SK-N-SH treated with all-trans-retinoic acid at 6 μM for 48 hours (cell line): Measurements from ENCODE around the gene QARS1.

Experiments
- ATAC-seq: fragments of 200-7000 bp; cut with Tn5 transposase; 3 replicates; pipeline ENCODE4 v1.9.1; 2020; ENCODE audit warnings: mild to moderate bottlenecking, moderate library complexity
- BACH2 ChIP-seq: fragments of 250-450 bp; sonication (Bioruptor Pico); IDR thresholded peaks from 2 replicates; pipeline ENCODE4 v1.9.0; 2021; ENCODE audit warnings: mild to moderate bottlenecking, borderline replicate concordance
- CSDC2 ChIP-seq: fragments of 250-450 bp; sonication (Bioruptor Pico); IDR thresholded peaks from 2 replicates; pipeline ENCODE4 v1.5.0; 2020; ENCODE audit warnings: mild to moderate bottlenecking, moderate library complexity
- OSR1 ChIP-seq: fragments of 250-450 bp; sonication (Bioruptor Pico); IDR thresholded peaks from 2 replicates; pipeline ENCODE4 v1.8.0; 2022; ENCODE audit warnings: moderate library complexity, mild to moderate bottlenecking, inconsistent platforms
- RARB ChIP-seq: fragments of 250-450 bp; sonication (Bioruptor Pico); IDR thresholded peaks from 2 replicates; pipeline ENCODE4 v1.8.0; 2021; ENCODE audit warnings: mild to moderate bottlenecking, moderate library complexity
- SNAI2 ChIP-seq: fragments of 250-450 bp; sonication (Bioruptor Pico); IDR thresholded peaks from 2 replicates; pipeline ENCODE4 v1.5.0; 2020; ENCODE audit warnings: mild to moderate bottlenecking, moderate library complexity
- TCF4 ChIP-seq: fragments of 250-450 bp; sonication (Bioruptor Pico); IDR thresholded peaks from 2 replicates; pipeline ENCODE4 v1.8.0; 2021; ENCODE audit warnings: mild to moderate bottlenecking, moderate library complexity, borderline replicate concordance
- TOX ChIP-seq: fragments of 250-450 bp; sonication (Bioruptor Pico); IDR thresholded peaks from 2 replicates; pipeline ENCODE4 v1.8.0; 2021; ENCODE audit warnings: mild to moderate bottlenecking, moderate library complexity, borderline replicate concordance
- ZC3H10 ChIP-seq: fragments of 250-450 bp; sonication (Bioruptor Pico); IDR thresholded peaks from 2 replicates; pipeline ENCODE4 v1.5.1; 2021; ENCODE audit warnings: mild to moderate bottlenecking, moderate library complexity
- ZFP30 ChIP-seq: fragments of 450-650 bp; formaldehyde crosslinking; IDR thresholded peaks from 2 replicates; pipeline ENCODE4 v1.5.0; 2022; ENCODE audit warnings: mild to moderate bottlenecking, moderate library complexity
- ZNF565 ChIP-seq: fragments of 450-650 bp; formaldehyde crosslinking; conservative IDR thresholded peaks from 2 replicates; pipeline ENCODE4 v1.5.0; 2020; ENCODE audit warnings: low read depth, mild to moderate bottlenecking, moderate library complexity
- ZNF70 ChIP-seq: fragments of 450-650 bp; formaldehyde crosslinking; IDR thresholded peaks from 2 replicates; pipeline ENCODE4 v1.5.0; 2020; ENCODE audit warnings: mild to moderate bottlenecking, moderate library complexity
- TF ChIP-seq, protein P1 (sequence below): fragments of 250-450 bp; sonication (Bioruptor Pico); IDR thresholded peaks from 2 replicates; pipeline ENCODE4 v1.5.0; 2020; ENCODE audit warnings: mild to moderate bottlenecking, moderate library complexity
- TF ChIP-seq, protein P2 (sequence below): fragments of 250-450 bp; sonication (Bioruptor Pico); IDR thresholded peaks from 2 replicates; pipeline ENCODE4 v1.5.1; 2021; ENCODE audit warnings: mild to moderate bottlenecking, moderate library complexity
- TF ChIP-seq, protein P3 (sequence below): fragments of 250-450 bp; sonication (Bioruptor Pico); IDR thresholded peaks from 2 replicates; pipeline ENCODE4 v1.8.0; 2021; ENCODE audit warnings: low read depth, mild to moderate bottlenecking, moderate library complexity, borderline replicate concordance
- TF ChIP-seq, protein P4 (sequence below): fragments of 250-450 bp; sonication (Bioruptor Pico); IDR thresholded peaks from 2 replicates; pipeline ENCODE4 v1.5.1; 2020; ENCODE audit warnings: low read depth, mild to moderate bottlenecking, moderate library complexity
- TF ChIP-seq, protein P5 (sequence below): fragments of 250-450 bp; sonication (Bioruptor Pico); IDR thresholded peaks from 2 replicates; pipeline ENCODE4 v1.8.0; 2020; ENCODE audit warnings: mild to moderate bottlenecking, moderate library complexity, borderline replicate concordance

Gene QARS1

DNA sequence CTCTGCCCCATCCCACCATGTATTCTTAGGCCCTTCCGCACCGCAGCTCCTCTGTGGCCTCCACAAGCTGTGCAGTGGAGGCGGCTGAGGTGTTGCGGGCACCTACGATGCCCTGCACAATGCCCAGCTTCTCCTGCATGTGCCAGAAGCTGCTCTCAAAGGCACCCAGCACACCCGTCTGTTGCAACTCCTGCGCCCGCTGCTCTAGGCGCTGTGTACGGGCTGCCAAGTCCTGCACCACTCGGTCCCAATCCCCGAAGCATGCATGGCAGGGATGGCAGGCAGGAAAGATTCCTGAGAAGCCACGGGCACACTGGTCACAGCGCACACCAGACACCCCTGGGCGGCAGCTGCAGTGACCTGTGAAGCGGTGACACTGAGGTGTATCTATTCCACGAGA is 19.1 kb upstream of the QARS1 start:
- no peak for ATAC-seq
- TF ChIP-seq, protein P1, sequence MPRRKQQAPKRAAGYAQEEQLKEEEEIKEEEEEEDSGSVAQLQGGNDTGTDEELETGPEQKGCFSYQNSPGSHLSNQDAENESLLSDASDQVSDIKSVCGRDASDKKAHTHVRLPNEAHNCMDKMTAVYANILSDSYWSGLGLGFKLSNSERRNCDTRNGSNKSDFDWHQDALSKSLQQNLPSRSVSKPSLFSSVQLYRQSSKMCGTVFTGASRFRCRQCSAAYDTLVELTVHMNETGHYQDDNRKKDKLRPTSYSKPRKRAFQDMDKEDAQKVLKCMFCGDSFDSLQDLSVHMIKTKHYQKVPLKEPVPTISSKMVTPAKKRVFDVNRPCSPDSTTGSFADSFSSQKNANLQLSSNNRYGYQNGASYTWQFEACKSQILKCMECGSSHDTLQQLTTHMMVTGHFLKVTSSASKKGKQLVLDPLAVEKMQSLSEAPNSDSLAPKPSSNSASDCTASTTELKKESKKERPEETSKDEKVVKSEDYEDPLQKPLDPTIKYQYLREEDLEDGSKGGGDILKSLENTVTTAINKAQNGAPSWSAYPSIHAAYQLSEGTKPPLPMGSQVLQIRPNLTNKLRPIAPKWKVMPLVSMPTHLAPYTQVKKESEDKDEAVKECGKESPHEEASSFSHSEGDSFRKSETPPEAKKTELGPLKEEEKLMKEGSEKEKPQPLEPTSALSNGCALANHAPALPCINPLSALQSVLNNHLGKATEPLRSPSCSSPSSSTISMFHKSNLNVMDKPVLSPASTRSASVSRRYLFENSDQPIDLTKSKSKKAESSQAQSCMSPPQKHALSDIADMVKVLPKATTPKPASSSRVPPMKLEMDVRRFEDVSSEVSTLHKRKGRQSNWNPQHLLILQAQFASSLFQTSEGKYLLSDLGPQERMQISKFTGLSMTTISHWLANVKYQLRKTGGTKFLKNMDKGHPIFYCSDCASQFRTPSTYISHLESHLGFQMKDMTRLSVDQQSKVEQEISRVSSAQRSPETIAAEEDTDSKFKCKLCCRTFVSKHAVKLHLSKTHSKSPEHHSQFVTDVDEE, result no peak
- TF ChIP-seq, protein P2, sequence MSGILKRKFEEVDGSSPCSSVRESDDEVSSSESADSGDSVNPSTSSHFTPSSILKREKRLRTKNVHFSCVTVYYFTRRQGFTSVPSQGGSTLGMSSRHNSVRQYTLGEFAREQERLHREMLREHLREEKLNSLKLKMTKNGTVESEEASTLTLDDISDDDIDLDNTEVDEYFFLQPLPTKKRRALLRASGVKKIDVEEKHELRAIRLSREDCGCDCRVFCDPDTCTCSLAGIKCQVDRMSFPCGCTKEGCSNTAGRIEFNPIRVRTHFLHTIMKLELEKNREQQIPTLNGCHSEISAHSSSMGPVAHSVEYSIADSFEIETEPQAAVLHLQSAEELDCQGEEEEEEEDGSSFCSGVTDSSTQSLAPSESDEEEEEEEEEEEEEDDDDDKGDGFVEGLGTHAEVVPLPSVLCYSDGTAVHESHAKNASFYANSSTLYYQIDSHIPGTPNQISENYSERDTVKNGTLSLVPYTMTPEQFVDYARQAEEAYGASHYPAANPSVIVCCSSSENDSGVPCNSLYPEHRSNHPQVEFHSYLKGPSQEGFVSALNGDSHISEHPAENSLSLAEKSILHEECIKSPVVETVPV, result no peak
- no peak for TF ChIP-seq RARB (CRISPR knock-in tag)
- TF ChIP-seq ZNF565 (CRISPR knock-in tag), result no peak
- TF ChIP-seq ZNF70 (CRISPR knock-in tag), result no peak
- TF ChIP-seq ZFP30 (CRISPR knock-in tag), result no peak
- no peak for TF ChIP-seq CSDC2
- TF ChIP-seq, all 23 proteins: peak for 0

DNA sequence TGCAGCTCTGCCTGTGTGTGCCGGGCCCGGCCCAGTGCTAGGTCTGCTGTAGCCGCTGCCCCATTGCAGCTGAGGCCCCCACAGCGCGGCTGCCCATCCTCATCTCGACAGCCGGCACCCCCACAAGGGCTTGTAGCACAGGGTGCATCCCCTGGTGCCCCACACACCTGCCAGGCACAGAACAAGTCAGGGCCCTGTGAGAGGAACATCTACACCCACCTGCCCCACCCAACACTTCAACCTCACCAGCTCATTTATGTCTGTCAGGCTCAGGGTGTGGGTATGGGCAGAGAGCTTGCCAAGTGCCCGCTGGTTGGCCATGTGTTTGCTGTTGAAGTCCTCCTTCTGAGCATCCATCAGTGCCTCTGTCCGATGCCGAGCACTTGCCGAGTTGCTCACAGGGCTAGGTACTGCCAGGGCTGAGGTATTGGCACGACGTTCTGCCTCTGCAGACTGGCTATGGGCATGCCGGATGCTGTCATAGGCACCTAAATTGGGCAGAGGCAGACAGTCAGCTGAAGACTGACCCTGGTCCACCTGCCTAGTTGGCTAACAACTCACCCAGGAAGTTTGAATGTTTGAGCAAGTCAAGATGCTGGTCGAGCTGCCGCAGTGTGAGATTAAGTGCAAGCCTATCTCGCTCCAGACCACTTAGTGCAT is 18.5 kb upstream of the QARS1 start:
- TF ChIP-seq ZNF565 (CRISPR knock-in tag), result no peak
- TF ChIP-seq, protein P3, sequence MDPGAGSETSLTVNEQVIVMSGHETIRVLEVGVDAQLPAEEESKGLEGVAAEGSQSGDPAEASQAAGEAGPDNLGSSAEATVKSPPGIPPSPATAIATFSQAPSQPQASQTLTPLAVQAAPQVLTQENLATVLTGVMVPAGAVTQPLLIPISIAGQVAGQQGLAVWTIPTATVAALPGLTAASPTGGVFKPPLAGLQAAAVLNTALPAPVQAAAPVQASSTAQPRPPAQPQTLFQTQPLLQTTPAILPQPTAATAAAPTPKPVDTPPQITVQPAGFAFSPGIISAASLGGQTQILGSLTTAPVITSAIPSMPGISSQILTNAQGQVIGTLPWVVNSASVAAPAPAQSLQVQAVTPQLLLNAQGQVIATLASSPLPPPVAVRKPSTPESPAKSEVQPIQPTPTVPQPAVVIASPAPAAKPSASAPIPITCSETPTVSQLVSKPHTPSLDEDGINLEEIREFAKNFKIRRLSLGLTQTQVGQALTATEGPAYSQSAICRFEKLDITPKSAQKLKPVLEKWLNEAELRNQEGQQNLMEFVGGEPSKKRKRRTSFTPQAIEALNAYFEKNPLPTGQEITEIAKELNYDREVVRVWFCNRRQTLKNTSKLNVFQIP (CRISPR knock-in tag), result no peak
- TF ChIP-seq ZFP30 (CRISPR knock-in tag), result no peak
- TF ChIP-seq ZC3H10 (CRISPR knock-in tag), result no peak
- ATAC-seq, result no peak

DNA sequence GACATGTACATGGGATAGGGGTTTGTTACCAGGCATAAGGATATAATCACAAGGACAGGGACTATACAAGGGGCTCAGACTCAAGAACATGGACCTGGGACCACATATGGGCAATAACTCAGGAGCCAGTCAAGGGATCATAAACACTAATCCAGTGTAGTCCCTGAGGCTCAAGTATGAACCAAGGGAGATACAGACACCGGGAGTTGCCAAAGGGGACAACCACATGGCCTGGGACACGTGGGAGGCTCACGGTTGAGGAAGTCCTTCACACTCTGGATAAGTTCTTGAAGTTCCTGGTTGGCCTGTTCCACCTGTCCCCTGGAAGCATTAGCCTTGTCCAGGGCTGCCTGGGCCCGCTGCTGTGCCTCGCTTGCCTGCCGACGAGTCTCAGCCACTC is 17.9 kb upstream of the QARS1 start:
- no peak for ATAC-seq
- TF ChIP-seq ZNF565 (CRISPR knock-in tag) (no peak), SNAI2 (CRISPR knock-in tag) (no peak)

DNA sequence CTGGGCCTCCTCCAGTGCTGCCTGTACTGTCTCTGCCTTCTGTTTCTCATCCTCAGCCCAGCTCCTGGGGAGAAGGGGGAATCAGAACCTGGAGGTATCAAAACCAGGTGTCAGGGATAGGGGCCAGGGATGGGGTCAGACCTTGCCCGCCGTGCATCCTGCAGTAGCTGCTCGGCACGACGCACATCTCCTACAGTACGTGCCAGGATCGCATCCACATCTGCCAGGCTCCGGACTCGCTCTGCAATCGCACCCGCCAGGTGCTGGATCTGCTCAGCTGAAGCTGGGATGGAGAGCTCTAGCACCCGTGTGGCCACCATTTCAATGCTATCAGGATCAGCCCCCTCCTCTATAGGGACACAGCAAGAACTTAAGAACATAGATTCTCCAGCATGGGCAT is 17.5 kb upstream of the QARS1 start:
- no peak for TF ChIP-seq ZC3H10 (CRISPR knock-in tag)
- no peak for TF ChIP-seq TCF4 (CRISPR knock-in tag)
- TF ChIP-seq, protein P4, sequence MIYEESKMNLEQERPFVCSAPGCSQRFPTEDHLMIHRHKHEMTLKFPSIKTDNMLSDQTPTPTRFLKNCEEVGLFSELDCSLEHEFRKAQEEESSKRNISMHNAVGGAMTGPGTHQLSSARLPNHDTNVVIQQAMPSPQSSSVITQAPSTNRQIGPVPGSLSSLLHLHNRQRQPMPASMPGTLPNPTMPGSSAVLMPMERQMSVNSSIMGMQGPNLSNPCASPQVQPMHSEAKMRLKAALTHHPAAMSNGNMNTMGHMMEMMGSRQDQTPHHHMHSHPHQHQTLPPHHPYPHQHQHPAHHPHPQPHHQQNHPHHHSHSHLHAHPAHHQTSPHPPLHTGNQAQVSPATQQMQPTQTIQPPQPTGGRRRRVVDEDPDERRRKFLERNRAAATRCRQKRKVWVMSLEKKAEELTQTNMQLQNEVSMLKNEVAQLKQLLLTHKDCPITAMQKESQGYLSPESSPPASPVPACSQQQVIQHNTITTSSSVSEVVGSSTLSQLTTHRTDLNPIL (CRISPR knock-in tag), result no peak
- no peak for TF ChIP-seq RARB (CRISPR knock-in tag)
- TF ChIP-seq, protein P5, sequence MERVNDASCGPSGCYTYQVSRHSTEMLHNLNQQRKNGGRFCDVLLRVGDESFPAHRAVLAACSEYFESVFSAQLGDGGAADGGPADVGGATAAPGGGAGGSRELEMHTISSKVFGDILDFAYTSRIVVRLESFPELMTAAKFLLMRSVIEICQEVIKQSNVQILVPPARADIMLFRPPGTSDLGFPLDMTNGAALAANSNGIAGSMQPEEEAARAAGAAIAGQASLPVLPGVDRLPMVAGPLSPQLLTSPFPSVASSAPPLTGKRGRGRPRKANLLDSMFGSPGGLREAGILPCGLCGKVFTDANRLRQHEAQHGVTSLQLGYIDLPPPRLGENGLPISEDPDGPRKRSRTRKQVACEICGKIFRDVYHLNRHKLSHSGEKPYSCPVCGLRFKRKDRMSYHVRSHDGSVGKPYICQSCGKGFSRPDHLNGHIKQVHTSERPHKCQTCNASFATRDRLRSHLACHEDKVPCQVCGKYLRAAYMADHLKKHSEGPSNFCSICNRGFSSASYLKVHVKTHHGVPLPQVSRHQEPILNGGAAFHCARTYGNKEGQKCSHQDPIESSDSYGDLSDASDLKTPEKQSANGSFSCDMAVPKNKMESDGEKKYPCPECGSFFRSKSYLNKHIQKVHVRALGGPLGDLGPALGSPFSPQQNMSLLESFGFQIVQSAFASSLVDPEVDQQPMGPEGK (CRISPR knock-in tag), result no peak
- no peak for ATAC-seq

DNA sequence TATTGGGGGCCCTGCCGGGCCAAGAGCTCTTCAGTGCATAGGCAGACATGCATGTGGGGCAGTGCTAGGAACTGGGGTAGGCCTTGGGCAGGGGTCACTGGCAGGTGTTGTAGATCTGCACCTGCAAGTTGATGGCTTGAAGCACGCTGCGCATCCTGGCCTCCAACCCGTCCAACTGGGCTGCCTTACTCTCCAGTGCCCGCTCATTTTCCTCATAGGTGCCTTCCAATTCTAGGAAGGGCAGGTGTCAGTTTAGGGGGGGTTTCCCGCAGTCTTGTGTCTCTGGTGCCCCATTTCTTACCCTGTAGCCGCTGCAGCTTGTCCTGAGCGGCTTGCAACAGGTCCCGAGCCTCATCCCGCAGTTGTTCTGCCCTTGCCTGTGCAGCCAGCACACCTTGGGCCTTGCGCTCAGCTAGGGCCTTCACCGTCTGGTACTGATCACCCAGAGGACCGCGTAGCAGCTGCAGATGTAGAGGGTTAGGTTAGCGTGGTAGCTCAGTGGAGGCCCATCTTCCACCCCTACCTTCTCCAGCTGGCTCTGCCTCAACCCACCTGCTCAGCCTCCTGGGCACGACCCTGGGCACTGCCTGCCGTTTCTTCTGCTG is 16.7 kb upstream of the QARS1 start:
- no peak for ATAC-seq
- TF ChIP-seq, protein P5 (CRISPR knock-in tag), result no peak
- TF ChIP-seq, protein P4 (CRISPR knock-in tag), result no peak
- TF ChIP-seq OSR1 (CRISPR knock-in tag) (no peak), RARB (CRISPR knock-in tag) (no peak), ZNF70 (CRISPR knock-in tag) (no peak), ZC3H10 (CRISPR knock-in tag) (no peak), TOX (CRISPR knock-in tag) (no peak), BACH2 (CRISPR knock-in tag) (no peak)
- TF ChIP-seq, protein P1, result no peak
